T-helper 2 cell (primary cell): ENCODE measurements around the gene TMEM121B.

ENCODE experiments used
- DNase-seq, 5 experiments: peaks; one replicate each; pipeline versions ENCODE4 v3.0.0 to v3.0.0-alpha.2; 2012 to 2022

Gene TMEM121B

GRCh38 chr22:17137861-17138425, 16.8 kb upstream of the TMEM121B start:
- DNase-seq: no peak

DNA sequence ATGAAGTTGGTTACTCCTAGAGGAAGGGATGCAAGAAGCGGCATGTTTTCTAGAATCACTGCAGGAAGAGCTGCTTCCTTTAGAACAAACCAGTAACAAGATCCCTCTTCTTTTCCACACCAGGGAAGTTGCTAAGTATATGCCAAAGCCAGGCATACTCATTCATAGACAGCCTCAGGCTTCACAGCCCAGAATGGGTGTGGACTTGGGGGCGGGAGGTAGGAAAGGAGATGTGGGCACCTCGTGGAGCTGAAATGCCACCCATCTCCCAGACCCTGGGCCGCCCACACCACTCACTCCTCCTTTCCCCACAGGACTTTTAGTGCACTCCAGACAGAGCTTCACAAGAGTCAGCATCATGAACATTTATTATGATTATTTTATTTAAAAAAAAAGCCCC, 16.0 kb upstream of the TMEM121B start:
- DNase-seq: no peak

GRCh38 chr22:17135153-17135760, 14.1 kb upstream of the TMEM121B start:
- DNase-seq: no peak

- DNase-seq: no peak
These were observed 12.0 kb upstream of the TMEM121B start for GRCh38 chr22:17133137-17133536.

GRCh38 chr22:17132112-17132511, 11.0 kb upstream of the TMEM121B start:
- no peak for DNase-seq

GRCh38 chr22:17131686-17132085, 10.5 kb upstream of the TMEM121B start:
- no peak for DNase-seq

GRCh38 chr22:17130199-17130598, 9.0 kb upstream of the TMEM121B start:
- DNase-seq: no peak

DNA sequence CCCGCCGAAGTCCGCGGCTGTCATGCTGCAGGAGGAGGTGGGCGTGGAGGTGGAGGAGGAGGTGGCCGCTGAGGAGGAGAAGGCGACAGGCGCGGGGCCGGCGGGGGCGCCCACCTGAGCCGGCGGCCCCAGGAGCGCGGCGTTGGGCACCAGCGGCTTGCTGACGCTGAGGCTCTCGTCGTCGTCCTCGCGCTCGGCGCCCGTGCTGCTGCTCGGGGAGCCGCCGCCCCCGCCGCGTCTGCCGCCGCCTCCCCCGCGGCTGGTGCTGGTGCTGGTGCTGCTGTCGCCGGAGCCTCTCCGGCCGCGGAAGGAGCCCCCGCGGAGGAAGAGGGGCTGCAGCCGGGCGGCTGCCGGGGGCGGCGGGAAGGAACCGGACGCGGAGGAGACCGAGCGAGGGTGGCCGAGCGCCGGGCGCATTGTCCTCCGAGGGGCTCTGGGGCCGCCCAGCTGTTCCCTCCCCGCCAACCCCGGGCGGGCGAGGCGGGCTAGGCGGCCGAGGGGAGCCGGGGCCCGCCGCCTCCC, 388 bp downstream of the TMEM121B start:
- peak in 1 of 5 experiments; percentile 23 for DNase-seq

DNA sequence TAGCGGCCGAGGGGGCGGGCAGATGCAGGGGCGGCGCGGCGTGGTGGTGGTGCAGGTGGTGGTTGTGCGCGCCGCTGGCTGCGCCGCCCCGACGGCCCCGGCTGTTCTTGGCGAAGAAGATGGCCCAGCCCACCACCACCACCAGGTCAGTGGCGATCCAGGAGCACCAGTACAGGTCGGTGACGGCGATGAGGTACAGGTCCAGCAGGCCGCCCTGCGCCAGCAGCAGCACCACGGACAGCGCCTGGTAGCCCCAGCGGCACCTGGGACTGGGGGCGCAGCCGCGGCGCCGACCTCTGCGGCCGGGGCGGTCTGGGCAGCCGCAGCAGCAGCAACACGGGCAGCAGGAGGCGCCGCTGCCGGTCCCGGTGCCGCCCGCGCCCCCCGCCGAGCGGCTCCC, 879 bp downstream of the TMEM121B start:
- DNase-seq: peak; percentile 18 to 51 (median 36)

DNA sequence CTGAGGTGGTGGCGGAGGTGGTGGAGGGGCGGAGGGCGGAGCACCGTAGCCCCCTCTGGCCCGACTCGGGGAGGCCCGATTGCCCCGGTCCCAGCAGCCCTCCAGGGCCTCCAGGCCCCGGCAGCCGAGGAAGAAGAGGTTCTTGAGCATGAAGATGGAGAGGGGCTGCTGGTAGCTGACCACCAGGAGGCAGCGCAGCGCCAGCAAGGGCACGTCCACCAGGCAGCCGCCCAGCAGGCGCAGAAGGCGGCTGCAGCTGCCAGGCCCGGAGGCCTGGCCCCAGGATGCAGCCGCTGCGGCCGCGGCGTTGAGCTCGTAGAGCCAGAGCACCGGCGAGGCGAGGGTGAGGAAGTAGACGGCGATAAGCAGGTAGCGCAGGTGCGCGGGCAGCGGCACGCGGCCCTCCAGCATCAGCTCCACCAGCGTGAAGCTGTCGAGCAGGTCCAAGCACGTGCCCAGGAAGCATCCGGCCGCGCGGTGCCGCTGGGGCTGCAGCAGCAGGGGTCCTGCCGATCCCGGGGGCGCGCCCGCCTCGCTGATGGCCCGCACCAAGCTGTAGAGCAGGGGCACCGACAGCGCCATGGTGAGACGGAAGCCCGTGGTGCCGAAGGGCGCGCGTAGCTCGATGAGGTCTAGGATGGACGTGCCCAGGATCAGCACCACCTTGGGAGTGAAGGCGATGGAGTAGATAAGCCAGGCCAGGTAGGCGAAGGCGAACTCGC, 1.5 kb downstream of the TMEM121B start:
- peak in 1 of 5 experiments; percentile 29 for DNase-seq

DNA sequence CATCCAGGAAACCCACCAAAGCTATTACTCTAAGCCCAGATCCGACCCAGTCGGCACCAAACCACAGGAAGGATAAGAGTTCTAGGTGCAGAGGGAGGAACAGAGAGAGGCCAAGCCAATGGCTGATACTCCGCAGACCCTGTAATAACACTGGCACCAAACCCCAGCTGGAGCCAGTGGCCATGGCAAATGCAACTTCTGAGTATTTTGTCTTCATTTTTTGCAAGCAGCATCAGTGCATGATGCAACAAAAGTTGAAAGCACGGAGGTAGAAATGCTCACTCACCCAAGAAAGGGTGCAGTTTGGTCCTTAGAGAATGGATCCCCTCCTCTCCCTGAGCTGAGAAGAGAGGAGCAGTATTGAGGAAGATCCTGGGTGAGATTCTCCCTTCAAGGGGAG, 2.8 kb downstream of the TMEM121B start:
- DNase-seq: no peak

GRCh38 chr22:17117890-17118289, 3.3 kb downstream of the TMEM121B start:
- DNase-seq: peak in 1 of 5 experiments; percentile 33

- no peak for DNase-seq
These were observed 3.8 kb downstream of the TMEM121B start for GRCh38 chr22:17117400-17117799.

DNA sequence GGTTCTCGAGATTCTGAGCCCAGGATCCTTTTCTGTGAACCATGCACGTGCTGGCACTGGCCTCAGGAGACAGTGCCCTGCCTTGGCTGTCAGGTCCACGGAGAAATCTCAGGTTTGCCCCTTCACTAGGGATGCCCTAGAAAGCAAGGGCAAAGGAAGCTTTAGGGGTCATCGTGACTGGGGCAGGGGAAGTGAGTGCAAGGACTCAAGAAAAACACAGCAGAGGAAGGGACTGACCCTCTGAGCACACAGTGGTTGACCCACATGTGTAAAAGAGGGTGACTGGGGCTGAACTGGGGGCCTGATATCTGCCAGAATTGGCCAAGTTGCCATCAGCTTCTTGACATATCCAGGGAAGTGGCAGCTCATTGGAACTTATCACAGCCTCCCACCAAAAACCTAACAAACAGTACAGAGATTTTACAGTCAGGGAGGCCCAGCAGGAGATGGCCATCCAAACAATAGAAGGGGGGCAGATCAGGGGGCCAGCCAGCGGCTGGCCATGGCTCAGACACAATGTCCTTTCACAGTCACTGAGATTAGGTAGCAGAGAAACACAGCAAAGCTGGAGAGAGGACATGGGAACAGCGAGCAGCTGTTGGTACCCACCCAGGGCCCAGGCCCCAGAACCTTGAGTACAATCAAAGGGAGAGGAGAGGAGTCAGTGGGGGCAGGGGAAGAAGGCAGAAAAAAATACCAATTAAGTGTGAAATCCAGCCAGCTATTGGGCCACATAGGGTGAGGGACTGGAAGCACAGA, 4.4 kb downstream of the TMEM121B start:
- DNase-seq: no peak

DNA sequence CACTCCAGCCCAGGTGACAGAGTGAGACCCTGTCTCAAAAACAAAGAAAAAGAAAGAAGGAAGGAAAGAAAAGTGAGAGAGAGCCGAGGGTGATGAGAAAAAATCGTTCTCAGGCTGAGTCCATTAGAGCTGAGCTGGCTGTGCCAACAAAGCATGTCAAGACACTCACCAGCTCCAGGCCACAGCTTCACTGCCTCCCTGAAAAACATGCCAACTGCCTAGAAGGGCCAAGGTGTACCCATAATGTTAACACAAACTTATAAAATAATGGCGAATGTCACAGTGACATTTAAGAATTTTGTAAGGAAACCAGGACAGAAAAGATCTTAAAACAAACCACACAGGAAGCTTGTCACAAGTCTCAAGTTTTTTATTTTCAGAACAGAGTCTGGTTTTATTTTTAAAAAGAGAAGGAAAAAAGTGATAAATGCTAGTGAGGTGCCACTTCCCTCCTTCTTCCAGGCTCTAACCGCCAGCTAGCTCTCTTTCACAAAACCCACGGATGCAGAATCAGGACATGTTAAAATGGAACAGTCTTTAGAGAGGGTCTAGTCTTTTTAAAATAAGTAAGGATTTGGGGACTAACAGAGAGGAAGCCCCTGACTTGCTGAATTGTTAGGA, 5.1 kb downstream of the TMEM121B start:
- peak in 1 of 5 experiments; percentile 16 for DNase-seq

DNA sequence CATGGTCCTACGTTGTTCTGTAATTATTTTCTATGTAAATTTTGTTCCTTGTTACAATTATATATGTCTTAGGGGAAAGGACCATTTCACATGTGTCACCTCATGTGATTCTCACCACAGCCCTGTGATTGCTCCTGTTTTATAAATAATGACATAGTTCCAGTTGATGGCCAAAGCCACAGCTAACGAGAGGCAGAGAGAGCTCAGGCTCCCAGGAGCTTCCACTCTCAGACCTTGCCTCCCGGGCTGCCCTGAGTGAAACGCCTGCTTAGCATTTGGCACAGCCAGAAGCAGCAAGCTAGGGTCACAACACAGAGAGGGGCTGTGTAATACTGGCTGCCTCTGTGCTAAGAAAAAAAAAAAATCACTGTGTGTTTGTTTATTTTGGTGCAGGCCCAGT, 5.9 kb downstream of the TMEM121B start:
- no peak for DNase-seq

DNA sequence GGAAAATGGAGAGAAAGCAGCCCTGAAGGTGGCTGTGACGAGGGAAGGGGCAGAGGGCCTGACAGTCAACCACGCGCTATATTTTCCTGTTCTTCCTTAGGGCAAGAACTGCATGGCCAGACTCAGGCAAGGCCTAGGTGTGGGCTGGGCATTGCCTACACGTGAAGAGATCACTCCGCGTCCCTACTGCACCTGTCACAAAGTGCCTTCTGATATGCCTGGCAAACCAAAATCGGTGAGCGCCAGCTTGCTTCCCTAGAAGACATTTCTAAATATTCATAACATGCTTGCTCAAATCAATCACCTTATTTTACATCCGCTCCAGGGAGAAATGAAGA, 6.3 kb downstream of the TMEM121B start:
- DNase-seq: no peak

DNA sequence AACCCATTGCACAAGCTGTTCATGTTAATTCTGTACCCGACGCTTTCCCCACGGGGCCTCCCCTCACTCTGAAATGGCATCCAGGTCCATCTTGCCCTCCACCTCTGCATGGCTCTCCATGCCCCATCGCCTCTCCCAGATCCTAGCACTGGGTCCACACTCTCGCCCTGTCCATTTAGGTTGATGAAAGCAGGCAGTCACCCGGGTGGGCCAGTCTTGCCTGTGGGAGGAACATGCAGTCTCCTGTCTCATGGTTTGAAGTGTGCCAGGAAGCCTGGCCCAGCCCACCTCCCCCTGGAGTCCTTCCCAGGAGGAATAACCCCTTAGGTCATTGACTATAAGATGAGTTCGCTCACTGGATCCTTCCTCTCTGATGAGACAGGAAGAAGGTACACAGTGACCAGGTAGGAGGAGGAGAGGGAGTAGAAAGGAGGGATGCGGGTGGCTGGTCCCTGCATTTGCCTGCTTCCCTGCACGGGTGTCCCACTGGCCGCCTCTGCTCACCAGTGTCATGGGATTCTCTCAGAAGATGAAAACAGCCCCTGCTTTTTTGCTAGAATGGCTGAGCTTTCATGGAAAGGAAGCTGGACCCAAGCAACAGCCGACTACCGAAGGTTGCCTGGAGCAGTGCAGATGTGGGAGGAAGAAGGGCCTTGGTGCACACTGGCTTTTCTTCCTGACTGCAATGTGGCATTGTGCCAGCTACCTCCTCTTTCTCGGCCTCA, 6.8 kb downstream of the TMEM121B start:
- DNase-seq: no peak

DNA sequence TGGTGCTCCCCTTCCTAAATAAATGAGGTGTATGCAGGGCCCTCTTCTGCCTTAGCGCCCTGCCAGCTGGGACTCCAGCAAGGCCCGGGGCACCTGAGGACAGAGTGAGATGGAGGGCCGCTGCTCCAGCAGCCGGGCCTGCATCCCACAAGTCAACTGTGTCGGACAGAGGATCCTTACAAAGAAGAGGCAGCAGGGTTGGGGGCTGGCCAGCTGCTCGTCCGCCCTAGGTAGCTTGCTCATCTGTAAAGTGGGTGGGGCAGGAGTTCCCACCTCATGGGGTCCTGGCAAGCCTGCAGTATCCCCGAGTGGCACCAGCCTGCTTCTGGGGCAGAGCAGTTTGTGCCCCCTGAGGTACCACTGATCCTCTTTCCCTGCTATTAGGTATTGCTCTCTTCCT, 7.6 kb downstream of the TMEM121B start:
- no peak for DNase-seq

DNA sequence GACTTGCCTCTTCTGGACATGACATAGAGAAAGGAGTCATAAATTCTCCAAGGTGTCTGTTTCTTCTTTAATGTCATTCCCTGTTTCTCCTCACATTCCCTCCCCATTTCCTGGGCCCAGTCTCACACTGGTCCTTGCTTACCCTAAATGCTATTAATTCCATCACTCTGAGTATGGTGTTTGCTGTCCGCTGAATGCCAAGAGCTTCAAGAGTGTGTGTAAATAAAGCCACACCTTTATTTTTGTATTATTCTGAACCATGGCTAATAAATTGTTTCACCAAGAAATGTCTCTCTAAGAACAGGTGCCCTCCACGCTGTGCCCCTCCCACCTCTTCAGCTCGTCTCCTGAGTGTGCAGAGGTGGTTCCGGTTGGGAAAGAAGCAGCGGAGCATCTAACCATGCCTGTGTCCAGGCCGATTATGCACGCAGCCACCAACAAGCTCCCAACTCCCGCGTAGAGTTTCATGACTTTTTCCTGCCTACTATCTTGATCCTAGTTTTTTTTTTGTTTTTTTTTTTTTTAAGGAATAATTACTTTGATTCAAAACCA, 8.6 kb downstream of the TMEM121B start:
- no peak for DNase-seq

DNA sequence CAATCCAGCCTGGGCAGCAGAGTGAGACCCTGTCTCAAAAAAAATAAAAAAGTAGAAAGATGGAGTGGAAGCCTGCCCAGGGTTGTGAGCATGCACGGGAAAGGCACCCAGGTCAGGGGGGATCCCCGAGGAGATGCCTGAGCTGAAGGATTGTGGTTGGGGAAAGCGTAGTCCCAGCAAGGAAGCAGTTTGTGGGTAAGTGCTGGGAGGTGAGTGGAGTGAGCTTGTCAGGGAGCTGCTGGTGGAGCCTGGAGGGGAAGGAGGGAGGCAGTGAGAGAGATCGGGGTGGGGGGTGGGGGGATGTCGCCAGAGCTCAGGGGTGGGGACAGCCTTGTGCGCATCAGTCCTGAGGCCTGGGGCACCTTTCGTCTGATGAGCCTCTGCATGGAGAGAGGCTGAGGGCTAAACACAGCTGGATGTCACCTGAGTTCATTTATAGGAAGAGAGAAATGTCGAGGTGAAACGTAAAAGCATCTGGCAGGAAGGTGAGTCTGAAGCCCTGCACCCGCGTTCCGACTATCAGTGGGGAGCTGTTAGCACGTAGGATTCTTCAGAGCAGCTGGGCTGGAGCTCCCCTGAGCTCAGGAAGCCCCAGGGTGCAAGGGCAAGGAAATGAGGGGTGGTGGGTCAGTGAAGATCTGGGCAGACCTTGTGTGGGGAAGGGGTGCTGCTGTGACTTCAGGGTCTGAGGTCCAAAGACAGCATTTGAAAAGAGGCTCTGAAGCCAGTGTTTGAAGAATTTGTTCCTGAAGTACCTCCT, 10.2 kb downstream of the TMEM121B start:
- DNase-seq: no peak
